Endometrial microvascular endothelial cells (primary cell): ENCODE results near the gene TMEM169. TPM values are rescaled to one million over a fixed set of nuclear protein-coding genes. Genes with fewer than 3 reads are reported as not detected.
"Not testable (repeated sequence)": the region's sequence is repeated elsewhere in the genome, so short reads cannot be mapped to it uniquely, and the experiment has no call there.

Experiments used
- in situ Hi-C: cut with HindIII; loops from 2 replicates; pipeline ENCODE4 v1.10.0; 2017; ENCODE audit warnings: low sequenced_read_pairs, low pct_unique_long_range_greater_than_20kb; ENCODE audit errors: inconsistent ontology term
- total RNA-seq: library from RNA; depleted of rRNA; stranded (reverse); fragments of >200 nt; gene quantifications from one replicate; pipeline ENCODE4 v1.2.3, GENCODE V29; 2015; ENCODE audit errors: inconsistent ontology term

The TMEM169 gene
- total RNA-seq, 1 donor from 2014 or later, result 0.46 TPM

GRCh38 chr2:216069028-216069427 is 12.7 kb upstream of the TMEM169 start:
- in situ Hi-C loops, result no loop called here

GRCh38 chr2:216070195-216070594 is 11.5 kb upstream of the TMEM169 start:
- in situ Hi-C loops, result no loop called here

GRCh38 chr2:216071111-216071851 is 10.4 kb upstream of the TMEM169 start:
- in situ Hi-C loops, result no loop called here

GRCh38 chr2:216072473-216072872 is 9.2 kb upstream of the TMEM169 start:
- in situ Hi-C loops, result no loop called here

- in situ Hi-C loops, result no loop called here
Measured at GRCh38 chr2:216073773-216074172, 7.9 kb upstream of the TMEM169 start.

- in situ Hi-C loops, result no loop called here
Measured at GRCh38 chr2:216074380-216074779, 7.3 kb upstream of the TMEM169 start.

- in situ Hi-C loops, result no loop called here
Measured at GRCh38 chr2:216074794-216075193, 6.9 kb upstream of the TMEM169 start.

GRCh38 chr2:216075510-216076485 is 5.9 kb upstream of the TMEM169 start:
- in situ Hi-C loops, result no loop called here

- in situ Hi-C loops, result no loop called here
Measured at GRCh38 chr2:216078776-216079175, 2.9 kb upstream of the TMEM169 start.

- in situ Hi-C loops, result not testable (repeated sequence)
Measured at GRCh38 chr2:216080048-216080447, 1.7 kb upstream of the TMEM169 start.

- in situ Hi-C loops, result no loop called here
Measured at GRCh38 chr2:216081012-216081411, 707 bp upstream of the TMEM169 start.

GRCh38 chr2:216082117-216082711 is 495 bp downstream of the TMEM169 start:
- in situ Hi-C loops, result no loop called here

GRCh38 chr2:216082805-216083204 is 1.1 kb downstream of the TMEM169 start:
- in situ Hi-C loops, result no loop called here

GRCh38 chr2:216083464-216084281 is 2.0 kb downstream of the TMEM169 start:
- in situ Hi-C loops, result no loop called here

- in situ Hi-C loops, result no loop called here
Measured at GRCh38 chr2:216084547-216084946, 2.8 kb downstream of the TMEM169 start.

GRCh38 chr2:216086207-216086893 is 4.6 kb downstream of the TMEM169 start:
- in situ Hi-C loops, result no loop called here

GRCh38 chr2:216090369-216090786 is 8.7 kb downstream of the TMEM169 start:
- in situ Hi-C loops, result no loop called here

- in situ Hi-C loops, result no loop called here
Measured at GRCh38 chr2:216092646-216093045, 10.9 kb downstream of the TMEM169 start.
